SU-DHL-6 (cell line): ENCODE measurements around the gene PIGW.

Experiments
- H2AFZ ChIP-seq: fragments of 200-600 bp; sonication (generic); 2 replicates; pipeline ENCODE4 v1.6.1; 2014; ENCODE audit warnings: low read depth, mild to moderate bottlenecking, moderate library complexity, mixed read lengths, antibody characterized with exemption, low read length; ENCODE audit not compliant: severe bottlenecking
- H3F3A ChIP-seq: fragments of 200-600 bp; shearing (Covaris generic); 2 replicates; pipeline ENCODE4 v1.6.0; 2016; ENCODE audit warnings: antibody characterized with exemption, mild to moderate bottlenecking; ENCODE audit not compliant: insufficient read depth
- H3K27ac ChIP-seq: fragments of 200-600 bp; sonication (generic); 2 replicates; pipeline ENCODE4 v1.5.1; 2016; ENCODE audit warnings: low read depth, mild to moderate bottlenecking, low read length, moderate library complexity, mixed read lengths
- H3K27me3 ChIP-seq: fragments of 200-600 bp; sonication (generic), shearing (Covaris generic); 2 replicates; pipeline ENCODE4 v1.6.0; 2014; ENCODE audit warnings: mild to moderate bottlenecking, low read length
- H3K36me3 ChIP-seq: fragments of 200-600 bp; sonication (generic); 2 replicates; pipeline ENCODE4 v1.6.1; 2014; ENCODE audit warnings: mild to moderate bottlenecking, low read length, mixed read lengths
- H3K4me2 ChIP-seq: fragments of 300-600, 200-600 bp; shearing (Covaris generic), sonication (generic); 2 replicates; pipeline ENCODE4 v1.6.0; 2014; ENCODE audit warnings: low read length, low read depth, mild to moderate bottlenecking; ENCODE audit not compliant: poor library complexity, severe bottlenecking
- H3K4me3 ChIP-seq: fragments of 200-600 bp; sonication (generic); 2 replicates; pipeline ENCODE4 v1.5.1; 2014; ENCODE audit warnings: antibody characterized with exemption, low read length, mild to moderate bottlenecking, mixed read lengths; ENCODE audit not compliant: insufficient read depth, poor library complexity, severe bottlenecking
- H3K79me2 ChIP-seq: fragments of 200-600 bp; sonication (generic); 2 replicates; pipeline ENCODE4 v1.6.1; 2014; ENCODE audit warnings: mild to moderate bottlenecking, low read length, moderate library complexity; ENCODE audit not compliant: insufficient read depth
- H3K9ac ChIP-seq: fragments of 200-600 bp; sonication (generic); 2 replicates; pipeline ENCODE4 v1.7.0; 2014; ENCODE audit warnings: mild to moderate bottlenecking, low read length
- H3K9me2 ChIP-seq: fragments of 200-600 bp; sonication (generic); replicated peaks from 2 replicates; pipeline ENCODE4 v1.6.1; 2014; ENCODE audit warnings: low read length; ENCODE audit not compliant: insufficient read depth
- H3K9me3 ChIP-seq: fragments of 200-600 bp; sonication (generic); 2 replicates; pipeline ENCODE4 v1.6.1; 2014; ENCODE audit warnings: low read length, mixed read lengths; ENCODE audit not compliant: insufficient read depth
- H4K20me1 ChIP-seq: fragments of 200-600 bp; sonication (generic); 2 replicates; pipeline ENCODE4 v1.6.1; 2014; ENCODE audit warnings: low read depth, mild to moderate bottlenecking, antibody characterized with exemption, low read length, moderate library complexity, mixed read lengths
- EZH2phosphoT487 ChIP-seq: fragments of 200-600 bp; sonication (generic), shearing (Covaris generic); conservative IDR thresholded peaks from 2 replicates; pipeline ENCODE4 v1.6.1; 2018; ENCODE audit warnings: mild to moderate bottlenecking, antibody characterized with exemption, low read length, moderate library complexity, mixed read lengths
- TF ChIP-seq, protein P1 (sequence below): fragments of 200-600 bp; sonication (generic); IDR thresholded peaks from one replicate; pipeline ENCODE4 v1.5.1; 2017; ENCODE audit warnings: antibody characterized with exemption, mild to moderate bottlenecking, low read length, moderate library complexity; ENCODE audit not compliant: insufficient read depth, poor library complexity, severe bottlenecking

Gene PIGW

DNA sequence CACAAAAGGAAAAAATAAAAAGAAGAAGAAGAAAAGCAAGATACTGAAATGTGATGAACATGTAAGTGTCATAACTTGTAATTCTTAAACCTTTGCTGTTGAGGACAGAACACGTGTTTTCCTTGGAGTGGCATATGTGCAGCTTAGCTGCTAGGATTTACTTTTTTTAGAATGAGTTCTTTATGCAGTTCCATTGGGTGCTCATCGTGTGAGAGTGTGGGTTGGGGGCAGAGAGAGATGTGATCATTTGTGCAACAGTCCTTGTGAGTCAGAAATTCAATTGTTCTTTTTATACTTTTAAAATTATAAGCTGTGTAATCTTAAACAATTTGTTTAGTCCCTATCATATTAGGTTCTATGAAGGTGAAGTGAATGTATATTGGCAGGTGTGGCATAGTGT, 51.4 kb downstream of the PIGW start:
- Histone ChIP-seq H3K36me3 (peaks cover 41% of the 10 kb centered on the region), H4K20me1 (no peaks in the 10 kb centered on the region), H3F3A (peaks cover 40% of the 10 kb centered on the region), H3K27me3 (no peaks in the 10 kb centered on the region), H3K79me2 (no peaks in the 10 kb centered on the region; the same call in 1 of the 2 replicates), H3K4me2 (no peak overlapping the region), H3K9me3 (no peaks in the 10 kb centered on the region), H3K9ac (no peak overlapping the region), H3K9me2 (no peaks in the 10 kb centered on the region), H2AFZ (no peak overlapping the region), H3K4me3 (no peak overlapping the region), H3K27ac (no peak overlapping the region)
- TF ChIP-seq, protein P1, sequence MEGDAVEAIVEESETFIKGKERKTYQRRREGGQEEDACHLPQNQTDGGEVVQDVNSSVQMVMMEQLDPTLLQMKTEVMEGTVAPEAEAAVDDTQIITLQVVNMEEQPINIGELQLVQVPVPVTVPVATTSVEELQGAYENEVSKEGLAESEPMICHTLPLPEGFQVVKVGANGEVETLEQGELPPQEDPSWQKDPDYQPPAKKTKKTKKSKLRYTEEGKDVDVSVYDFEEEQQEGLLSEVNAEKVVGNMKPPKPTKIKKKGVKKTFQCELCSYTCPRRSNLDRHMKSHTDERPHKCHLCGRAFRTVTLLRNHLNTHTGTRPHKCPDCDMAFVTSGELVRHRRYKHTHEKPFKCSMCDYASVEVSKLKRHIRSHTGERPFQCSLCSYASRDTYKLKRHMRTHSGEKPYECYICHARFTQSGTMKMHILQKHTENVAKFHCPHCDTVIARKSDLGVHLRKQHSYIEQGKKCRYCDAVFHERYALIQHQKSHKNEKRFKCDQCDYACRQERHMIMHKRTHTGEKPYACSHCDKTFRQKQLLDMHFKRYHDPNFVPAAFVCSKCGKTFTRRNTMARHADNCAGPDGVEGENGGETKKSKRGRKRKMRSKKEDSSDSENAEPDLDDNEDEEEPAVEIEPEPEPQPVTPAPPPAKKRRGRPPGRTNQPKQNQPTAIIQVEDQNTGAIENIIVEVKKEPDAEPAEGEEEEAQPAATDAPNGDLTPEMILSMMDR, result no peak
- no peak for TF ChIP-seq EZH2phosphoT487
